NCI-H524 treated with DMSO at 0.1 percent for 48 hours (cell line): Measurements from ENCODE around the gene ATXN1L.
"Not testable (repeated sequence)": the region's sequence is repeated elsewhere in the genome, so short reads cannot be mapped to it uniquely, and the experiment has no call there.

ENCODE experiments used
- DNase-seq: peaks from one replicate; lab custom pipeline; 2025; lab: John Stamatoyannopoulos, UW

The ATXN1L gene

GRCh38 chr16:71894921-71895678 is 49.3 kb downstream of the ATXN1L start, which contains the start of gene IST1:
IST1 (plus strand) TSS chr16:71895531; CDS start chr16:71915641, 20,110 bp downstream.
- DNase-seq, result peak; percentile 91

DNA sequence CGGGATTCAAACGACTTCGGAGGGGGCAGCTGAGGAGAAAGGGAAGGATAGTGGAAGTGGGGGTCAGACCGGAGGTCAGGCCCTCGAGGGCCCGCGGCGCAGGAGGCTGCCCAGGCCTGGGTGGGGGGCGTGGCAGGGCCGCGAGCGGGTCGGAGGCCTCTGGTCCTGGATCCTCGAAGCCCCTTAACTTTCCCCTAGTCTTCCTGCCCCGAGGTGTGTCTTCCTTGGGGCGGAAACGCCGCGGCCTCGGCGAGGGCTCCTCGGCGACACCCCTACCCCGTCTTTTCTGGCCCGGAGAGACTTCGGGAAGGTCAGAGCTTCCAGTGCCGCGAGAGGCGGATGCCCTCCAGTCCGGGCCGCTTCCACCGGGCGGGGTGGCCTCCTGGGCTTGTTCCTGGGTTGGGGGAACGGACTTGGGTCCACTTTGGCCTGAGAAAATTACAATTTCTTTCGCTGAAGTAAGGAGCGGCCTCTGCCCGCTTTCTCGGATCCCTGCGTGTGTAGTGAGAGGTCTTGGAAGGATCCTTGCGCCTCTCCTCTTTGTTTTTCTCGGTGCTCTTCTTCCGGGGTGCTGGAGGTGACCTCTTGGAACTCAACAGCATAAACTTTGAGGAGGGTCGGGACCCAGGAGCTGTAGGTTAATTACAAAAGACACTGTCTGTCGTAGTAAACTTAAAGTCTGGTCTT is 50.0 kb downstream of the ATXN1L start:
- DNase-seq, result no peak

GRCh38 chr16:71896764-71897368 is 51.1 kb downstream of the ATXN1L start:
- DNase-seq, result no peak

DNA sequence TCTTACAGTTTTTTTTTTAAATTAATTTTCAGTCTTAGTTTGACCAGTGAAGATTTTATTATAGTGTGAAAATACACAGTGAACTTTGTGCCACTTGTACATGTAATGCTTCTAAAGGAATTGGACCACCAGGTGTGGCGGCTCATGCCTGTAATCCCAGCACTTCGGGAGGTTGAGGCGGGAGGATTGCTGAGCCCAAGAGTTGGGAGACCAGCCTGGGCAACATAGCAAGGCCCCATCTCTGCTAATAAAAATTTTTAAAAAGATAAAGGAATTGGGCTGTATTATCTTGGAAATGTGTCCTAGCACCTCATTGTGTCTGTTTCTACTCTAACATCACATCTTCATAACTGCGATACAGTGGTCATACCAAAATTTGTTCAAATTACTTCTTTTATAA is 53.4 kb downstream of the ATXN1L start:
- DNase-seq, result no peak

GRCh38 chr16:71902656-71903365 is 57.0 kb downstream of the ATXN1L start:
- no peak for DNase-seq

- no peak for DNase-seq
Observed at GRCh38 chr16:71903608-71904007, 57.8 kb downstream of the ATXN1L start.

DNA sequence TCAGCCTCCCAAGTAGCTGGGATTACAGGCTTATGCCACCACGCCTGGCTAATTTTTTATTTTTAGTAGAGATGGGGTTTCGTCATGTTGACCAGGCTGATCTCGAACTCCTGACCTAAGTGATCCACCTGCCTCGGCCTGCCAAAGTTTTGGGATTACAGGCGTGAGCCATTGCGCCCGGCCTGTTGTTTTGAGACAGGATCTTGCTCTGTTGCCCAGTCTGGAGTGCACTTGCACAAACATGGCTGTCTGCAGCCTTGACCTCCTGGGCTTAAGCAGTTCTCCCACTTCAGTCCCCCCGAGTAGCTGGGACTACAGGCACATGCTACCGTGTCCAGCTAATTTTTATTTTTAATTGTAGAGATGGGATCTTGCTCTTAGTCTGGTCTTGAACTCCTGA is 58.5 kb downstream of the ATXN1L start:
- DNase-seq, result no peak

- not testable (repeated sequence) for DNase-seq
Observed at GRCh38 chr16:71905765-71906164, 60.0 kb downstream of the ATXN1L start.
